CD4-positive, alpha-beta memory T cell (primary cell): ENCODE results near the gene TAF5. TPM values are rescaled to one million over a fixed set of nuclear protein-coding genes. Genes with fewer than 3 reads are reported as not detected.
A peak's percentile ranks its signal among the peaks of the same experiment; 100 is the strongest.

Source experiments
- CTCF ChIA-PET: fragments of 350-600 bp; sonication (Branson Sonifier 250); formaldehyde crosslinking; loops from one replicate; lab custom pipeline; 2021; ENCODE audit warnings: inconsistent platforms; ENCODE audit not compliant: partially characterized antibody; lab: Charles Lee
- POLR2A ChIA-PET: fragments of 350-600 bp; sonication (Branson Sonifier 250); formaldehyde crosslinking; loops from one replicate; lab custom pipeline; 2021; ENCODE audit not compliant: partially characterized antibody; lab: Charles Lee
- DNase-seq, 5 donors: peaks; one replicate each; pipeline versions ENCODE4 v3.0.0 to v3.0.0-alpha.2; 2020 to 2022; ENCODE audit warnings: mixed read lengths in 1 of 5
- H3K27ac ChIP-seq: one replicate; pipeline ENCODE4 v1.7.0; 2013; ENCODE audit warnings: low read depth, low read length
- H3K27me3 ChIP-seq: 2 replicates; pipeline ENCODE4 v1.7.0; 2013; ENCODE audit warnings: mild to moderate bottlenecking, low read length, moderate library complexity; ENCODE audit not compliant: insufficient read depth
- H3K36me3 ChIP-seq: 2 replicates; pipeline ENCODE4 v1.7.0; 2013; ENCODE audit warnings: mild to moderate bottlenecking, low read length, moderate library complexity; ENCODE audit not compliant: insufficient read depth
- H3K4me1 ChIP-seq: 2 replicates; pipeline ENCODE4 v1.7.0; 2013; ENCODE audit warnings: mild to moderate bottlenecking, low read length, moderate library complexity; ENCODE audit not compliant: insufficient read depth
- H3K4me3 ChIP-seq, 2 donors: one replicate each; pipeline ENCODE4 v1.7.0; 2013; ENCODE audit warnings: low read length in 2 of 2, mild to moderate bottlenecking in 1 of 2
- H3K9me3 ChIP-seq, 2 donors: one replicate each; pipeline ENCODE4 v1.7.0; 2013; ENCODE audit warnings: low read length in 2 of 2, control low read depth in 1 of 2; ENCODE audit not compliant: control insufficient read depth in 1 of 2
- H3K27ac Mint-ChIP-seq, 7 donors: one replicate each; pipeline ENCODE4 v1.8.0; 2020 to 2021; ENCODE audit warnings: mixed read lengths in 7 of 7, mild to moderate bottlenecking in 6 of 7, inconsistent platforms in 3 of 7, moderate library complexity in 3 of 7
- H3K27me3 Mint-ChIP-seq, 2 donors: one replicate each; pipeline ENCODE4 v1.8.0; 2020 to 2021; ENCODE audit warnings: mixed read lengths in 2 of 2
- H3K36me3 Mint-ChIP-seq, 2 donors: one replicate each; pipeline ENCODE4 v1.8.0; 2020 to 2021; ENCODE audit warnings: mixed read lengths in 2 of 2, inconsistent platforms in 1 of 2, mild to moderate bottlenecking in 1 of 2
- H3K4me1 Mint-ChIP-seq, 4 donors: one replicate each; pipeline ENCODE4 v1.8.0; 2020 to 2021; ENCODE audit warnings: mixed read lengths in 4 of 4, mild to moderate bottlenecking in 1 of 4
- H3K4me3 Mint-ChIP-seq, 8 donors: one replicate each; pipeline ENCODE4 v1.8.0; 2020 to 2021; ENCODE audit warnings: mixed read lengths in 8 of 8, mild to moderate bottlenecking in 7 of 8, moderate library complexity in 6 of 8, inconsistent platforms in 3 of 8
- H3K9me3 Mint-ChIP-seq, 8 donors: one replicate each; pipeline ENCODE4 v1.8.0; 2020 to 2021; ENCODE audit warnings: mixed read lengths in 8 of 8, mild to moderate bottlenecking in 5 of 8, inconsistent platforms in 3 of 8, moderate library complexity in 1 of 8
- intact Hi-C: fragments of 100-400 bp; cut with micrococcal nuclease; formaldehyde crosslinking; loops from one replicate; pipeline ENCODE4 v1.15.1; 2023
- polyA plus RNA-seq, 2 donors: library from polyadenylated mRNA; unstranded; fragments of 300-500 nt; fragmentation: Illumina TruSeq; gene quantifications; one replicate each; pipeline ENCODE4 v1.2.3, GENCODE V29; 2021
- total RNA-seq, 2 experiments: library from RNA; stranded (reverse); gene quantifications; one replicate each; pipeline ENCODE4 v1.2.3, GENCODE V29; 2021

The TAF5 gene
- total and polyA plus RNA-seq, 4 experiments from 2014 or later = 2.5 to 7.9 (median 5.8) TPM

DNA sequence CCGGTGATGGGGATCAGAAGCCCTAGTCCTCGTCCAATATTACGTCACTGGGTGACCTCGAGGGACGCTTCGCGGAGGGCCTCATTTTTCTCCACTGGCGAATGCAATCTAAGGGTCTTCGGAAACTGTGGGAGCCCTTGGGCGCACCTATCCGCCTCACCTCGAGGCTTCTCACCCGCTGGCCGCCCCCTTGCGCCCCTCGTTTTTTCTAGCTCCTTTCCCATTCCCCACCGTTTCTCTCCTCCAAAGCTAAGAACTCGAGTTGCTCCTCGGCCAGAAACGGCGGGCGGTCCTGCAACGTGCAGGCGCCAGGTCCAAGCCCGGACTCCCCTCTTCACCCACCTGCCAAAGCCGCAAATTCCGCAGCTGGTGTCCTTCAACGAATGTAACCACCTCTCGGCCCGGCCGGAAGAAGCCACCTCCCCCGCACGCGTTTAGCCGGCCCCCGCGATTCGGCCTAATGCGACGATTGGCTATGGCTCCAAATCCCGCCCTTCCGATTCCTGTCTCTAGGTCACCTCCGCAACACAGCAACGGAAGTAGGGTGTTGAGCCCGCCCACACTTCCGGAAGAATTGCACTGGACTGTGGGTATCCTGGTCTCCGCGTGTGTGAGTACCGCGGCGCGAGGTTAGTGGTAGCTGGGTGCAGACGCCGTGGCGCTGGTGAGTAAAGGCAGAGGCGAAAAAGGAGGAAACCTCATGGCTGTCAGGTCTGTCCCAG is 28.5 kb downstream of the TAF5 start, which contains the start of the genes ATP5MK and PDCD11:
ATP5MK (minus strand) TSS at position 409 of the 722 bp plus-strand sequence. CDS start 4,018 bp downstream, outside the sequence.
PDCD11 (plus strand) TSS at position 560 of the 722 bp plus-strand sequence. CDS start 1,801 bp downstream, outside the sequence.
- peaks cover 35 to 62% (median 47%) of the 10 kb centered on the region in 4 donors for H3K4me1 Mint-ChIP-seq
- H3K4me1 ChIP-seq = peaks cover 44% of the 10 kb centered on the region
- no peaks in the 10 kb centered on the region for H3K9me3 ChIP-seq
- H3K4me3 ChIP-seq = peak within 1 kb of the TSS; percentile 87 to 91
- DNase-seq = peak; percentile 91 to 97 (median 92)
- no peaks in the 10 kb centered on the region for H3K27me3 Mint-ChIP-seq
- intact Hi-C loops = loop anchor here (1.0 to 10.0 kb wide), 5 partner anchors 29 to 866 kb away; partner anchors contain the start of genes TAF5 and WBP1L
- peak within 1 kb of the TSS; percentile 79 for H3K27ac ChIP-seq
- H3K27me3 ChIP-seq = no peaks in the 10 kb centered on the region
- no peaks in the 10 kb centered on the region for H3K9me3 Mint-ChIP-seq
- POLR2A ChIA-PET = interaction anchor here (0.6 to 2.7 kb wide), 10 partner anchors 12 to 1578 kb away, joined by 3 to 30 read pairs (median 4); partner anchors contain the start of genes CALHM2, CNNM2, OGA and PCGF6
- H3K4me3 Mint-ChIP-seq = peak within 1 kb of the TSS; percentile 97 to 100 (median 98)
- peaks cover 12 to 53% of the 10 kb centered on the region in 2 donors for H3K36me3 Mint-ChIP-seq
- peak within 1 kb of the TSS; percentile 82 to 99 (median 97) for H3K27ac Mint-ChIP-seq
- peaks cover 8% of the 10 kb centered on the region for H3K36me3 ChIP-seq
- CTCF ChIA-PET = interaction anchor here (1.3 to 1.7 kb wide), 3 partner anchors 20 to 62 kb away, joined by 4 to 6 read pairs (median 6); no protein-coding TSS in a partner anchor

DNA sequence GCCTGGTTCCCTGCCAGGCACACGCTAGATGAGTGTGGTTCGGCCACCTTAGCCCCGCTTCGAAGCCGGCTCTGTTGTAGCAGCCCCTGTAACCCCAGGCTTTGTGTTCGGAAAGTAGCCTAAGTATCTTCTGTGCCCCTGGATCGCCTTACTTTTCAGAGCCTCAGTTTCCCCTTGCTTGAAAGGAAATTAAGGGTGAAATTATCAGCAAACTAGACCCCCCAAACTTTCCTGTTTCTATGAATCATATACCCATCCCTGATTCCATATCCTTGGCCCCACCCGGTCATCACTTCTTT is 29.0 kb downstream of the TAF5 start:
- H3K27ac ChIP-seq = peak overlapping the region; percentile 79
- H3K4me3 Mint-ChIP-seq = peak overlapping the region; percentile 97 to 100 (median 98)
- DNase-seq = no peak
- H3K4me3 ChIP-seq = peak overlapping the region; percentile 87 to 91
- no peaks in the 10 kb centered on the region for H3K9me3 ChIP-seq
- peak overlapping the region; percentile 82 to 99 (median 97) for H3K27ac Mint-ChIP-seq
- CTCF ChIA-PET = interaction anchor here (1.3 to 1.7 kb wide), 3 partner anchors 19 to 63 kb away, joined by 4 to 6 read pairs (median 6); no protein-coding TSS in a partner anchor
- H3K27me3 Mint-ChIP-seq = no peaks in the 10 kb centered on the region
- intact Hi-C loops = loop anchor here (1.0 to 10.0 kb wide), 5 partner anchors 29 to 866 kb away; partner anchors contain the start of genes TAF5 and WBP1L
- H3K4me1 ChIP-seq = peaks cover 44% of the 10 kb centered on the region
- H3K36me3 Mint-ChIP-seq = peaks cover 13 to 51% of the 10 kb centered on the region in 2 donors
- H3K4me1 Mint-ChIP-seq = peaks cover 35 to 62% (median 47%) of the 10 kb centered on the region in 4 donors
- POLR2A ChIA-PET = interaction anchor here (1.0 to 2.7 kb wide), 6 partner anchors 29 to 1579 kb away, joined by 3 to 30 read pairs (median 6); partner anchors contain the start of genes CALHM2, CNNM2, OGA and PCGF6
- no peaks in the 10 kb centered on the region for H3K27me3 ChIP-seq
- no peaks in the 10 kb centered on the region for H3K9me3 Mint-ChIP-seq
- H3K36me3 ChIP-seq = peaks cover 4% of the 10 kb centered on the region

DNA sequence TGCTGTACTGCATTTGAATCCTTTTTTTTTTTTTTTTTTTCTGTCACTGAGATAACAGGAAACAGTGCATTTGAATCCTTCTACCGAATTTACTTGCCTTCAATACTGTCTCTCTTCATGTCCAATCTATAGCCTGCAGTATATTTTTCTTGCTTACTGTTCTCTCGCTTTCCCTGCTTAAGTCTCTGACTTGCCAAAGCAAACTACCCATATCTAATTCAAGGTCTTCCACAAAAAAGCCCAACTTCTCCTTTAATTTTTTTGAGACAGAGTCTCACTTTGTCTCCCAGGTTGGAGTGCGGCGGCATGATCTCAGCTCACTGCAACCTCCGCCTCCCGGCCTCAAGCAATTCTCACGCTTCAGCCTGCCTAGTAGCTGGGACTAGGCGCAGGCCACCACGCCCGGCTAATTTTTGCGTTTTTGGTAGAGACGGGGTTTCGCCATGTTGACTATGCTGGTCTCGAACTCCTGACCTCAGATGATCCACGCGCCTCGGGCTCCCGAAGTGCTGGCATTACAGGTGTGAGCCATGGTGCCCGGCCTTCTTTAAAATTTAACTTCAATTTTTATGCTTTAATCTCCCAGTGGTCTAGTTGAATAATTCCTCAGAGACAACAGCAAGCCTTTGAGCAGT is 29.5 kb downstream of the TAF5 start:
- peak overlapping the region; percentile 82 to 99 (median 97) for H3K27ac Mint-ChIP-seq
- Histone ChIP-seq H3K27ac (peak overlapping the region; percentile 79), H3K4me1 (peaks cover 44% of the 10 kb centered on the region), H3K4me3 (peak overlapping the region; percentile 87 to 91), H3K36me3 (peaks cover 4% of the 10 kb centered on the region), H3K9me3 (no peaks in the 10 kb centered on the region), H3K27me3 (no peaks in the 10 kb centered on the region)
- no peaks in the 10 kb centered on the region for H3K27me3 Mint-ChIP-seq
- H3K9me3 Mint-ChIP-seq = no peaks in the 10 kb centered on the region
- H3K4me1 Mint-ChIP-seq = peaks cover 35 to 62% (median 47%) of the 10 kb centered on the region in 4 donors
- no peak for DNase-seq
- peak overlapping the region; percentile 97 to 100 (median 98) for H3K4me3 Mint-ChIP-seq
- ChIA-PET CTCF (interaction anchor here (1.0 to 1.6 kb wide), 3 partner anchors 19 to 87 kb away, joined by 4 to 6 read pairs (median 4); no protein-coding TSS in a partner anchor), POLR2A (interaction anchor here (1.2 to 2.7 kb wide), 4 partner anchors 30 to 479 kb away, joined by 3 to 30 read pairs (median 8); partner anchors contain the start of genes CNNM2, PCGF6 and TAF5)
- peaks cover 17 to 51% of the 10 kb centered on the region in 2 donors for H3K36me3 Mint-ChIP-seq
- intact Hi-C loops = loop anchor here (5.0 to 10.0 kb wide), 2 partner anchors 277 to 865 kb away; no protein-coding TSS in a partner anchor

DNA sequence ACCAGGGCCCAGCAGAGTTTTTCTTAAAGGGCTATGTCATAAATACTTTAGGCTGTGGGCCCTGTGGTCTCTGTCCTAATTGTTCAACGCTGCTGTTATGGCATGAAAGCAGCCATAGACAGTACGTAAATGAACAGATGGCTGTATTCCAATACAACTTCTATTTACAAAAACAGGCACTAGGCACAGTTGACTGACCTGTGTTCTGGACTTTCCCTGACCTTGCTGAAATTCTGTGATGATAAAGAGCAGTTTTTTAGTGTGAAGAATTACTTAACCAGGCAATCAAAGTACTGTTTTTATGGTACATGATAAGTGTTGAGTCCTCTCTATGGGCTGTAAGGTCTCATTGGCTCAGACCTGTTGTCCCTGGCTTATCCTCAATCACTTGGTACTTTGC is 45.8 kb downstream of the TAF5 start:
- ChIA-PET POLR2A (no interaction called here), CTCF (interaction anchor here (6.6 to 8.2 kb wide), 3 partner anchors 38 to 73 kb away, joined by 75 to 268 read pairs (median 141); partner anchors contain the start of genes CALHM2 and CALHM3)
- H3K4me1 Mint-ChIP-seq = peaks cover 3 to 5% (median 4%) of the 10 kb centered on the region in 4 donors
- no peaks in the 10 kb centered on the region for H3K9me3 Mint-ChIP-seq
- H3K36me3 Mint-ChIP-seq = peaks cover 61 to 79% of the 10 kb centered on the region in 2 donors
- H3K27ac ChIP-seq = no peak overlapping the region
- H3K27ac Mint-ChIP-seq = no peak overlapping the region
- no peak for DNase-seq
- no peaks in the 10 kb centered on the region for H3K4me1 ChIP-seq
- H3K27me3 Mint-ChIP-seq = no peaks in the 10 kb centered on the region
- intact Hi-C loops = no loop called here
- H3K27me3 ChIP-seq = no peaks in the 10 kb centered on the region
- no peak overlapping the region for H3K4me3 ChIP-seq
- H3K9me3 ChIP-seq = no peaks in the 10 kb centered on the region
- peaks cover 77% of the 10 kb centered on the region for H3K36me3 ChIP-seq
- no peak overlapping the region for H3K4me3 Mint-ChIP-seq

DNA sequence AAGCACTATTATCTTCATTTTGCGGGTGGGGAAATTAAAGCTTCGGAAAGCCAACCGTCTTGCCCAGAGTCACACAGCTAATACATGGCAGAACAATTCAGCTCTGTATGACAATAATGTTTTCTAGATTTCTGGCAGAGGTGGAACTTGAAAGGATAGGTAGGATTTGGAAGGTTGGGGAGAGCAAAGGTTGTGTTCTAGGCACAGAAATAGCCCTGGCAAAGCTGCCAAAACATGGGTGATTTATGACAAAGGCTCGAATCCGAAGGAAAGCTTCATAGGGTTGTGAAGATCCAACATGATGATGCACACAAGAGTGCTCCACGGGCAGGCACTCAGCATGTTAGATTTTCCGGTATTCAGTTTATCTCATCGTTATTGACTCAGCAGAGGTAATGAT is 47.8 kb downstream of the TAF5 start:
- DNase-seq = no peak
- Histone ChIP-seq H3K27me3 (no peaks in the 10 kb centered on the region), H3K4me3 (no peak overlapping the region), H3K4me1 (no peaks in the 10 kb centered on the region), H3K9me3 (no peaks in the 10 kb centered on the region), H3K27ac (no peak overlapping the region), H3K36me3 (peaks cover 84% of the 10 kb centered on the region)
- intact Hi-C loops = no loop called here
- ChIA-PET POLR2A (interaction anchor here (0.9 to 1.9 kb wide), 2 partner anchors 36 to 60 kb away, joined by 3 to 11 read pairs; no protein-coding TSS in a partner anchor), CTCF (interaction anchor here (0.7 to 8.2 kb wide), 20 partner anchors 8 to 270 kb away, joined by 3 to 268 read pairs (median 6); partner anchors contain the start of genes ATP5MK, CALHM2, CALHM3 and PDCD11)
- H3K36me3 Mint-ChIP-seq = peaks cover 63 to 80% of the 10 kb centered on the region in 2 donors
- H3K4me3 Mint-ChIP-seq = no peak overlapping the region
- H3K27me3 Mint-ChIP-seq = no peaks in the 10 kb centered on the region
- no peak overlapping the region for H3K27ac Mint-ChIP-seq
- peaks cover 3 to 5% (median 5%) of the 10 kb centered on the region in 4 donors for H3K4me1 Mint-ChIP-seq
- no peaks in the 10 kb centered on the region for H3K9me3 Mint-ChIP-seq

DNA sequence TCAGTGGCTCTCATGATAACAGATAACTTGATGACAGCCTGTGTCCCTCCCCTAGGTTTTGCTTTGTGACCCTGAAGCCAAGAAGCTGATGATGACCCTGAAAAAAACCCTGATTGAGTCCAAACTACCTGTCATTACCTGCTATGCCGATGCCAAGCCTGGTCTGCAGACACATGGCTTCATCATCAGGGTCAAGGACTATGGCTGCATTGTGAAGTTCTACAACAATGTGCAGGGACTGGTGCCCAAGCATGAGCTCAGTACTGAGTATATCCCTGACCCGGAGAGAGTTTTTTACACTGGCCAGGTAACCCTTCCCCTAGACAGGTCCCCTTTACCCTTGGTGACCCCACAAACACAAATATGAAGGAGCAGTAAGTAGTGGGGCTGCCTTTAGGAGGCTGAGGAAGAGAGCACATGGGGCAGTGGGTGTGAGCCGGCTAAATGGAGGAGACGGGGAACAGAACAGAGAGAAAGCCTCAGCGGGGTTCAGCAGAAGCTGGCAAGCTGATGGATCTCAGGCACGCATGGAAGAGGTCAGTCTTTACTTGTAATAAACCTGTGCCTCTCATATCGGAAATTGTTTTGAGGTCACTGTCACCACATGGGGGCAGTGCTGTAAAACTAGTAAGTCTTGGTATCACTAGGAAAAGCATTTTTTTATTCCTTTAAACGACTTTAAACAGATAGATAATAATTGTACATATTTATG is 48.8 kb downstream of the TAF5 start:
- peaks cover 68 to 83% of the 10 kb centered on the region in 2 donors for H3K36me3 Mint-ChIP-seq
- Histone ChIP-seq H3K36me3 (peaks cover 86% of the 10 kb centered on the region), H3K9me3 (no peaks in the 10 kb centered on the region), H3K27ac (no peak overlapping the region), H3K27me3 (no peaks in the 10 kb centered on the region), H3K4me3 (no peak overlapping the region), H3K4me1 (no peaks in the 10 kb centered on the region)
- intact Hi-C loops = loop anchor here (1.0 to 2.0 kb wide), 3 partner anchors 66 to 176 kb away; no protein-coding TSS in a partner anchor
- CTCF ChIA-PET = interaction anchor here (0.7 to 8.2 kb wide), 30 partner anchors 9 to 567 kb away, joined by 3 to 268 read pairs (median 5); partner anchors contain the start of genes ATP5MK, CALHM2, CALHM3 and NEURL1
- peaks cover 3 to 8% (median 5%) of the 10 kb centered on the region in 4 donors for H3K4me1 Mint-ChIP-seq
- POLR2A ChIA-PET = interaction anchor here (0.9 to 2.4 kb wide), 5 partner anchors 30 to 70 kb away, joined by 3 to 13 read pairs (median 3); no protein-coding TSS in a partner anchor
- peak; percentile 58 to 67 (median 60) for DNase-seq
- H3K9me3 Mint-ChIP-seq = no peaks in the 10 kb centered on the region
- no peaks in the 10 kb centered on the region for H3K27me3 Mint-ChIP-seq
- H3K27ac Mint-ChIP-seq = peak overlapping the region in 5 of 7 donors; percentile 2 to 80 (median 34)
- no peak overlapping the region for H3K4me3 Mint-ChIP-seq
